Fibroblast of villous mesenchyme (primary cell): Measurements from ENCODE around the gene KBTBD2. TPM values are rescaled to one million over a fixed set of nuclear protein-coding genes. Genes with fewer than 3 reads are reported as not detected.

Experiments used
- DNase-seq: peaks from one replicate; pipeline ENCODE4 v3.0.0-alpha.2; 2010; ENCODE audit warnings: low read depth
- H3K4me3 ChIP-seq: 2 replicates; pipeline ENCODE4 v1.5.1; 2011; ENCODE audit warnings: low read depth, mild to moderate bottlenecking, low read length
- total RNA-seq: library from RNA; depleted of rRNA; stranded (reverse); fragments of >200 nt; gene quantifications from 2 replicates; pipeline ENCODE4 v1.2.3, GENCODE V29; 2012
- TF ChIP-seq, protein P1 (sequence below): IDR thresholded peaks from 2 replicates; pipeline ENCODE4 v1.5.1; 2012; ENCODE audit warnings: low read depth, mild to moderate bottlenecking, low read length; ENCODE audit not compliant: insufficient read depth

KBTBD2 gene
- 39.6 and 54.8 TPM in 2 replicates for total RNA-seq

DNA sequence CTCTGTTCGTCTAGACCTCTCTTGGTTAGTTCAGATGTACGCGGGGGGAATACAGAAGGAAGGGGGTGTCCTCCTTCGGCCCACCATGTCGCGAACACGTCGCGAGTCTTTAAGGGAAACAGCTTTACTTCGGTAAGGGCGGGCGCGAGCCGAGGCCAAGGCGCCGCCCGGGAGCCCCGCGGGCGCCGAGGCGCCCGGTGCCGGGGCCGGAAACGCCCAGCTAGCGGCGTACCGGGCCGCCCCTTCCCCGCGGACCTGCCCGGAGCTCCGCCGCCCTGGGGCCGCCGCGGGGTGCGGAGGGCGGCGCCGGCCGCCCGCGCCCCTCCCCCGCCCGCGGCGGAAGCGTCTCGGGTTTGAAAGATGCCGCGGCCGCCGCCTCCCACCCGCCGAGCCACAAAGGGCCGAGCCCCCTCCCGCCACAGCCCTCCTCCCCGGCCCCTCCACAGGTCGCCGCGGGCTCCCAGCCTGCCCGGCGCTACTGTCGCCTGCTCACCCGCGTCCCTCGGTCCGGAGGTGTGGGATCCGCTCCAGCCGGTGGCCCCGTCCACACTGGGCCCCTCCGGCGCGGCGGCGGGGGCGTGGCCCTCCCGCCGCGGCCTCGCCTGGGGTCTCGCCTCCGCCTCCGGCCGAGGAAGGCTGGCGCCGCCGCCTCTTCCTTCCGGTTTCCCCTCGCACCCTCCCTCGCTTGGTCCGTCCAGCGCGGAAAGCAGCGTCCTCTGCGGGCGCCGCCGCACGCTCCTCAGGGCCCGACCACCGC, at the start of gene KBTBD2:
TSS of gene KBTBD2 (minus strand) at position 718 of the 757 bp plus-strand sequence. CDS start 12,156 bp downstream, outside the sequence.
- TF ChIP-seq, protein P1, sequence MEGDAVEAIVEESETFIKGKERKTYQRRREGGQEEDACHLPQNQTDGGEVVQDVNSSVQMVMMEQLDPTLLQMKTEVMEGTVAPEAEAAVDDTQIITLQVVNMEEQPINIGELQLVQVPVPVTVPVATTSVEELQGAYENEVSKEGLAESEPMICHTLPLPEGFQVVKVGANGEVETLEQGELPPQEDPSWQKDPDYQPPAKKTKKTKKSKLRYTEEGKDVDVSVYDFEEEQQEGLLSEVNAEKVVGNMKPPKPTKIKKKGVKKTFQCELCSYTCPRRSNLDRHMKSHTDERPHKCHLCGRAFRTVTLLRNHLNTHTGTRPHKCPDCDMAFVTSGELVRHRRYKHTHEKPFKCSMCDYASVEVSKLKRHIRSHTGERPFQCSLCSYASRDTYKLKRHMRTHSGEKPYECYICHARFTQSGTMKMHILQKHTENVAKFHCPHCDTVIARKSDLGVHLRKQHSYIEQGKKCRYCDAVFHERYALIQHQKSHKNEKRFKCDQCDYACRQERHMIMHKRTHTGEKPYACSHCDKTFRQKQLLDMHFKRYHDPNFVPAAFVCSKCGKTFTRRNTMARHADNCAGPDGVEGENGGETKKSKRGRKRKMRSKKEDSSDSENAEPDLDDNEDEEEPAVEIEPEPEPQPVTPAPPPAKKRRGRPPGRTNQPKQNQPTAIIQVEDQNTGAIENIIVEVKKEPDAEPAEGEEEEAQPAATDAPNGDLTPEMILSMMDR = no peak
- peak within 1 kb of the TSS; percentile 74 for H3K4me3 ChIP-seq
- peak; percentile 88 for DNase-seq

GRCh38 chr7:32941181-32941580, 49.6 kb upstream of the KBTBD2 start:
- peak overlapping the region; percentile 84 for H3K4me3 ChIP-seq
- TF ChIP-seq, protein P1 = no peak
- no peak for DNase-seq

DNA sequence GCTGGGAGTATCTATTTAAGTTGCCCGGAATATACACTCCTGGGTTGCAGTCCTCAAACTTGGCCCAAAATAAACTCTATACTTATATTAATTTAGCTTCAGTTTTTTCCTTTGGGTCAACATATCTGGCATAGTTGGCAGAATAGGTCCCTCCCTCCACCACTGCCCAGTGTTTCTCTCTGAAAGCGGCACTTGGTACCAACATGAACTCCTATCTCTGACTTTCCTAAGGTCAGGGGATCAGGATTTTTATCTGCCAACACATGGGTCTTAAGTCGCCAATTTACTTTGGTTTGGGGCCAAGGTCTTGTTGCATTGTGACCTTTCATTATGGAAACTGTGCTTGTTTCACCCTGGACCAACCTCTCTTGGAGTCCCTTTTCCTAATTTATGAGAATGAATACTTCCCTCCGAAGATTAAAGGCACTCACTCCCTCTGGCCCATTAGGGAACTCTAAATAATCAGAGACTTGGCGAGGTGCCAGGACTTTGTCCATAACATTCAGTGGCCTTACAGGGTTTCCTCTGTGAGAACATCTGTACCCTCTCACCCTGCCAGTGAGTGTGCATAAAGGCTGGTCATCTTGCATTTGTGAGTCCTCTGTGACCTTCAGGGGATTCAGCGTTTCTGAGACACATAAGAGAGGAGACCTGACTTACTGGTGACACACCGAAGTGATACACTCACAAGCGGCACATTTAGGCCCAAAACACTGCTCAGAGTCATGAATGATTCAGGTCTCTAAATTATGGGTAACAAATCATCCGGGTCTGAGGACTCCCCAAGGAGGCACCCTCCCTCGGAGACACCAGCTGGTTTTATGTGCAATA, 46.0 kb upstream of the KBTBD2 start:
- TF ChIP-seq, protein P1 = no peak
- no peak overlapping the region for H3K4me3 ChIP-seq
- DNase-seq = peak; percentile 65

DNA sequence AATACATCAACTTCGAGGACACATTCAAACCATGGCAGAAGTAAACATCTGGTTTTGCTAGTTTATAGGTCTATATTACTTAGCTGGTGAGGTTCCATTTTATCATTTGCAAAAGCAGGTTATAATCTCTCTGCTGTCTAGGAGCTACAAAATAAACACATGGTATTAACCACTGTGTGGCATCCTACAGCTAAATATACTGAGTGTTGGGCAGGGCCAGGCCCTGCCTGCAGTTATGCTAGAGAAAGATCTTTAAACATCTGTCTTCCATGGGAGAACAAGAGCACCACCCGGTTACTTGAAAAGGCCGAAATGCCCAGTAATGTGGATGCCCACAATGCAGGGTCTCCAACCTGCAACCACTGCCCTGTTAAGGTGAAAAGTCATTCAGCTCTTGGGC, 45.1 kb upstream of the KBTBD2 start:
- TF ChIP-seq, protein P1 = no peak
- DNase-seq = no peak
- H3K4me3 ChIP-seq = no peak overlapping the region

GRCh38 chr7:32935558-32935957, 44.0 kb upstream of the KBTBD2 start:
- TF ChIP-seq, protein P1 = no peak
- H3K4me3 ChIP-seq = no peak overlapping the region
- DNase-seq = no peak

DNA sequence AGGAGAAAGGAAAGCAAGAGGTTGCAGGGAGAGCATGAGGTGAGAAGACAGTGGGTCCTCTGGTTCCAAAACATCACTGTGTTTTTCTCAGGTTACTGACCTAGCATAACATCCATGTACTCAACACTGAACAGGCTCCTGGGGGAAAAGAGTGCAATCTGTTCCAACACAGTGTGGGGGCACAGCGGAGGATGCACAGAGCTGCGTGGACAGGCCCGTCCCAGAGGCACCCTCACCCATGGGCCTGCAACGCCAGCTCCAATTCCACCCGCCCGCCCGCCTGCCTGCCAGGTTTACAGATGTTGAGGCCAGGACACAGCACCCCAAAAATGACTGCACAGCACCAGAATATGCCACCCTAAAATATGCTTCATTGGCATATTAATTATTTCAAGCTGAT, 38.8 kb upstream of the KBTBD2 start:
- no peak for DNase-seq
- TF ChIP-seq, protein P1 = no peak
- no peak overlapping the region for H3K4me3 ChIP-seq
